ENCODE results near the gene PRRG1. TPM values are rescaled to one million over a fixed set of nuclear protein-coding genes. Genes with fewer than 3 reads are reported as not detected.
"Not testable (repeated sequence)": the region's sequence is repeated elsewhere in the genome, so short reads cannot be mapped to it uniquely, and the experiment has no call there.

PRRG1 gene
- polyA plus RNA-seq, 1 of the 3 experiments (the other 2 are of a cell fraction) = 3.0 TPM

DNA sequence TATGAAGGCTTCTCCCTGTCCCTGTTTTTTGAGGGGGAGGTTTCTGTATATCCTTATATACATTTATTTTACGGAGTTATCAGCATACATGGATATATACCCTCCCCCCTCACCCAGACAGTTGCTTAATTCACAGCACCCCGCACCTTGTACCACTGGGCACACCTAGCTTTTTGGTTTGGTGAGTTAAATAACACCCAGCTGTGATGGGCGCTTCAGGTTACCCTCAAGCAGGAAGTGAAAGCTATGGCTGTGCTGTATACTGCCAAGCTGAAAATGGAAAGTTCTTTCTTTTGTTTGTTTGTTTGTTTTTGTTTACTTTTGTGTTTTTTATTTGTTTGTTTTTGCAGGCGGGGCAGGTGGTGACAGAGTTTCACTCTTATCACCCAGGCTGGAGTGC, 150.5 kb downstream of the PRRG1 start:
- H3K9me3 ChIP-seq; H3K4me2 ChIP-seq; H3K4me1 ChIP-seq (ENCODE audit: control insufficient read depth in 1 of 2, insufficient read depth in 2 of 2, low read depth in 1 of 2, low read length in 1 of 2); H3F3A ChIP-seq (replicated peaks; ENCODE audit: insufficient read depth); H3K9ac ChIP-seq; CTCF ChIA-PET; H3K4me3 ChIP-seq (ENCODE audit: low read depth in 2 of 2, low read length in 1 of 2); H3K79me2 ChIP-seq (ENCODE audit: insufficient read depth); H4K20me1 ChIP-seq (ENCODE audit: insufficient read depth); H2AFZ ChIP-seq (ENCODE audit: low read depth); POLR2A ChIA-PET; DNase-seq; H3K27ac ChIP-seq (ENCODE audit: low read depth in 2 of 2, low read length in 1 of 2); H3K36me3 ChIP-seq (replicated peaks in 1 of 2; ENCODE audit: control insufficient read depth in 1 of 2, insufficient read depth in 2 of 2, low read length in 1 of 2); H3K27me3 ChIP-seq (ENCODE audit: insufficient read depth); H3K9me2 ChIP-seq: not testable (repeated sequence)
- 22% methylated on average over 4 of the region's 4 CpGs for WGBS (ENCODE audit: low lambda C conversion rate)

DNA sequence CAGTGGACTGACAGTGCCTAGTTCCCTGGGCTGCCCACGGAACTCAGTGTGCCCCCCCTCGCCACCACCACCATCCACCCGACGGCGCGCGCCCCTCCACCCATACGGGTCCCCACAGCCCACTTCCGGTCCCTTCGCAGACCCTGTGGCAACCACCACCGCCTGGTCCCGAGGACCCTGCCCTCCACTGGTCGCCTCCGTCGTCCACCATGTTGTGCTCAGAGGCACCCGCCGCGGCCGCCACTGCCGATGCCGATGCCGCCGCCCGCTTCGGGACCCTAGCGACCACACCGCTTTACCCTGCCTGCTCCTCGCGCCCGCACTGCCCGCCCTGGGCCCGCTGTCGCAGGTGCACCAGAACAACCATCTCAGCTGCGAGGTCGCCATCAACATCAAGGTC, 155.8 kb downstream of the PRRG1 start:
- H3K79me2 ChIP-seq (ENCODE audit: insufficient read depth) = no peaks in the 10 kb centered on the region
- no peak overlapping the region for H3K4me3 ChIP-seq (ENCODE audit: low read depth in 2 of 2, low read length in 1 of 2)
- no peak overlapping the region for H3K27ac ChIP-seq (ENCODE audit: low read depth in 2 of 2, low read length in 1 of 2)
- no peak for DNase-seq
- no peaks in the 10 kb centered on the region for H3K36me3 ChIP-seq (replicated peaks in 1 of 2; ENCODE audit: control insufficient read depth in 1 of 2, insufficient read depth in 2 of 2, low read length in 1 of 2)
- no peaks in the 10 kb centered on the region for H4K20me1 ChIP-seq (ENCODE audit: insufficient read depth)
- 63% methylated on average over 18 of the region's 35 CpGs for WGBS (ENCODE audit: low lambda C conversion rate)
- ChIA-PET CTCF (no interaction called here), POLR2A (no interaction called here)
- H3K27me3 ChIP-seq (ENCODE audit: insufficient read depth) = no peaks in the 10 kb centered on the region; the same call in 1 of the 2 replicates
- no peak overlapping the region for H3K4me2 ChIP-seq
- no peaks in the 10 kb centered on the region for H3K9me3 ChIP-seq
- no peaks in the 10 kb centered on the region for H3K4me1 ChIP-seq (ENCODE audit: control insufficient read depth in 1 of 2, insufficient read depth in 2 of 2, low read depth in 1 of 2, low read length in 1 of 2)
- H3F3A ChIP-seq (replicated peaks; ENCODE audit: insufficient read depth) = no peaks in the 10 kb centered on the region
- no peak overlapping the region for H3K9ac ChIP-seq
- no peak overlapping the region for H2AFZ ChIP-seq (ENCODE audit: low read depth)
- TF ChIP-seq, protein P1, sequence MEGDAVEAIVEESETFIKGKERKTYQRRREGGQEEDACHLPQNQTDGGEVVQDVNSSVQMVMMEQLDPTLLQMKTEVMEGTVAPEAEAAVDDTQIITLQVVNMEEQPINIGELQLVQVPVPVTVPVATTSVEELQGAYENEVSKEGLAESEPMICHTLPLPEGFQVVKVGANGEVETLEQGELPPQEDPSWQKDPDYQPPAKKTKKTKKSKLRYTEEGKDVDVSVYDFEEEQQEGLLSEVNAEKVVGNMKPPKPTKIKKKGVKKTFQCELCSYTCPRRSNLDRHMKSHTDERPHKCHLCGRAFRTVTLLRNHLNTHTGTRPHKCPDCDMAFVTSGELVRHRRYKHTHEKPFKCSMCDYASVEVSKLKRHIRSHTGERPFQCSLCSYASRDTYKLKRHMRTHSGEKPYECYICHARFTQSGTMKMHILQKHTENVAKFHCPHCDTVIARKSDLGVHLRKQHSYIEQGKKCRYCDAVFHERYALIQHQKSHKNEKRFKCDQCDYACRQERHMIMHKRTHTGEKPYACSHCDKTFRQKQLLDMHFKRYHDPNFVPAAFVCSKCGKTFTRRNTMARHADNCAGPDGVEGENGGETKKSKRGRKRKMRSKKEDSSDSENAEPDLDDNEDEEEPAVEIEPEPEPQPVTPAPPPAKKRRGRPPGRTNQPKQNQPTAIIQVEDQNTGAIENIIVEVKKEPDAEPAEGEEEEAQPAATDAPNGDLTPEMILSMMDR (IDR thresholded peaks at IDR 0.05) = no peak
- TF ChIP-seq SIN3A (IDR thresholded peaks at IDR 0.05; ENCODE audit: borderline replicate concordance, low read depth, low read length) (no peak), FOXM1 (IDR thresholded peaks at IDR 0.05; ENCODE audit: low read depth) (no peak), ELF1 (IDR thresholded peaks at IDR 0.05) (no peak), TEAD4 (IDR thresholded peaks at IDR 0.05; ENCODE audit: borderline replicate concordance, insufficient read depth) (no peak), NFIC (IDR thresholded peaks at IDR 0.05; ENCODE audit: borderline replicate concordance) (no peak), TCF12 (IDR thresholded peaks at IDR 0.05) (no peak), MEF2A (IDR thresholded peaks at IDR 0.05; ENCODE audit: borderline replicate concordance, low read depth) (no peak), RFX5 (IDR thresholded peaks at IDR 0.05; ENCODE audit: low read length) (no peak), FOSL2 (IDR thresholded peaks at IDR 0.05; ENCODE audit: borderline replicate concordance, low read depth) (no peak), RAD21 (IDR thresholded peaks at IDR 0.05; ENCODE audit: low read length) (no peak), YY1 (IDR thresholded peaks at IDR 0.05; ENCODE audit: low read depth) (no peak), EZH2phosphoT487 (IDR thresholded peaks at IDR 0.05; ENCODE audit: borderline replicate concordance, low read depth) (no peak), MXI1 (IDR thresholded peaks at IDR 0.05; ENCODE audit: low read depth, low read length) (no peak)
- no peaks in the 10 kb centered on the region for H3K9me2 ChIP-seq

Other genes with a start within 250 kb of the PRRG1 start
- under 0.01 TPM in 2 replicates for gene LANCL3, start 222.3 kb downstream of the PRRG1 start, polyA plus RNA-seq (2012; rRNA removed)